NCI-H1436 (cell line): ENCODE data around the gene TYRP1.
"Not testable (repeated sequence)": the region's sequence is repeated elsewhere in the genome, so short reads cannot be mapped to it uniquely, and the experiment has no call there.

Experiments used
- DNase-seq: peaks from one replicate; lab custom pipeline; 2025; lab: John Stamatoyannopoulos, UW

TYRP1 gene, protein sequence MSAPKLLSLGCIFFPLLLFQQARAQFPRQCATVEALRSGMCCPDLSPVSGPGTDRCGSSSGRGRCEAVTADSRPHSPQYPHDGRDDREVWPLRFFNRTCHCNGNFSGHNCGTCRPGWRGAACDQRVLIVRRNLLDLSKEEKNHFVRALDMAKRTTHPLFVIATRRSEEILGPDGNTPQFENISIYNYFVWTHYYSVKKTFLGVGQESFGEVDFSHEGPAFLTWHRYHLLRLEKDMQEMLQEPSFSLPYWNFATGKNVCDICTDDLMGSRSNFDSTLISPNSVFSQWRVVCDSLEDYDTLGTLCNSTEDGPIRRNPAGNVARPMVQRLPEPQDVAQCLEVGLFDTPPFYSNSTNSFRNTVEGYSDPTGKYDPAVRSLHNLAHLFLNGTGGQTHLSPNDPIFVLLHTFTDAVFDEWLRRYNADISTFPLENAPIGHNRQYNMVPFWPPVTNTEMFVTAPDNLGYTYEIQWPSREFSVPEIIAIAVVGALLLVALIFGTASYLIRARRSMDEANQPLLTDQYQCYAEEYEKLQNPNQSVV

DNA sequence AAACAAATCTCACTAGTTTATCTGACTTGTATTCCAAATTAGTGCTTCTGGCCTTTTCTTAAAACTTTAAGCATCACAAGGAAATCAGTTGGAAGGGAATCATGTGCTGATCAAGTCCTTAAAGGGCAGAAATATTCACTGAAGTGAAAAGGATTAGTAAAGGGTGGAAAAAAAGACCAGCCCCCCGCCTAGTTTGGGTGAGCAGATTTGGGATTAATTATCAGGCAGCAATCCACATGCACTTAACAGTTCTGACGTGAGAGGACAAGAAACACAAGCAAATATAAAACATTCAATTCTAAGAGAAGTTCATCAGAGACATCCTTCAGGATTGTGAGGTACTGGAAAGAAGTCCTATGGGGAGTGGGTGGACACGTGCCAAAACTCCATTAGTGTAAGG lies at the start of gene TYRP1:
Gene TYRP1 (plus strand): TSS at position 245 of the 400 bp plus-strand sequence. CDS start 612 bp downstream, outside the sequence.
- no peak for DNase-seq

DNA sequence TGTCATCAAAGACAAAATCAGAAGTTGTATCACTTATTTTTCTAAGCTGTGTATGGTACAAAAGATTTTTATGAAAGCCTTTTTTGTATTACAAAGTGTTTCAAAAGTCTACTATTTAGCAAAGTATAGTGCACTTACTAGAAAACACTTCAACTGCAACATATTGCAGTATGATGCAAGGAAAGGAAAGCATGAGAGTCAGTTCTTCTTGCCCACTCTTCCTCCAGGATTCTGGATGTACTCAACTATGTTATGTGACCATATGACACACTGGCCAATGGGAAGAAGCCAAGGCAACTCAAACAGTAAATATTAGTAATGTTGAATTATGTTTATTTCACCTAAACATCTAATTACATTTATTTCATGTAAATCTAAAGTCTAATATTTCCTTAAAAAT lies 49.5 kb upstream of the TYRP1 start:
- no peak for DNase-seq

DNA sequence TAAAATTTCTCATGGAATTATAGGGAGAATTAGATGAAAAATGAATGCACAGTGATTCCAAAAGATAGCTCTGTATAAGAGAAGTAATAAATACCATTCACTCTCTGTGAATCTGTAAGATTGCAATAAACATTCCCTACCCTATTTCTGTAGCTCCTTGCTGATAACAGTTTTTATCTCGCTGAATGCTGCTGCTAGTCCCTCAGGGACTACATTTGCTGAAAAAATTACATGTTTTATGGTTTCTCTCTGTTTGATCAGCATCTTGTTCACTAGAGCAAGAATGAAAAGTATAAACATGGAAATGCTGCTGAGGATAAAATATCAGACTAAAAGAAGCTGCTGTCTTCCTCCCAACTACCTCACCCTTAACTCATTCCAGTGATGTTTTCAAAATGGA lies 44.3 kb upstream of the TYRP1 start:
- DNase-seq, result no peak

DNA sequence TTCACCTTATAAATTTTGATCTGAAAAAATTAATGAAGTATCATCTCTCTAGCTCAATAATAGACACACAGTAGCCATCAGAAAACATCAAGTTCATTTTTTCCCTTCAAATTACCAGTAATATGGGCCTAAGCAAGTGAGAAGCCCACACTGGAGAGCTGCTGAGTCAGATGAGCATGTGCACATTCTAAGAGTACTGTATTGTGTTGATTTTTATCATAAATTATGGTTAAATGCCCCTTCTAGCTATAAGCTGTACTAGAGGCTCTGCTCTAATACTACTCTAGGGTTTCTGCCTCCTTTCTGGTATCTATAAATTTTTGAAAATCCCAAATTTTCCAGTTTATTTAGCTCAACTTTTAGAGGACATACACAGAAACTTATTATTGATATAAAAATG lies 42.1 kb upstream of the TYRP1 start:
- no peak for DNase-seq

DNA sequence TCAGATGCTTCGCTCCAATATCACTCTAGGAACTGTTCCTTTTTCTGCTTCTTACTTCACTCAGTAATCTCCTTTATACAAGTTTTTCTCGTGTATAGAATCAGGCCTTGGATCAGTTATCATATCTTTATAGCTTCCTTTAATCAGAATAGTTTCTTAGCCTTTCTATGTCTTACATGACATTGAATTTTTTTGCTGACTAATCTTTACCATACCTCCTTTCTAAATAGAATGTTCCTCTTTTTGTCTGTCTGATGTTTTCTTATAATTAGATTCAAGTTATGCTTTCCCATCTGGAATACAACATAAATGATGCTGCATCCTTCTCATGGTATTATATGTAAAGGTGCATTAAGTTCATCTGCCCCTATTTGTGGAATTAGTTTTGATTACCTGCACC lies 40.2 kb upstream of the TYRP1 start:
- no peak for DNase-seq

DNA sequence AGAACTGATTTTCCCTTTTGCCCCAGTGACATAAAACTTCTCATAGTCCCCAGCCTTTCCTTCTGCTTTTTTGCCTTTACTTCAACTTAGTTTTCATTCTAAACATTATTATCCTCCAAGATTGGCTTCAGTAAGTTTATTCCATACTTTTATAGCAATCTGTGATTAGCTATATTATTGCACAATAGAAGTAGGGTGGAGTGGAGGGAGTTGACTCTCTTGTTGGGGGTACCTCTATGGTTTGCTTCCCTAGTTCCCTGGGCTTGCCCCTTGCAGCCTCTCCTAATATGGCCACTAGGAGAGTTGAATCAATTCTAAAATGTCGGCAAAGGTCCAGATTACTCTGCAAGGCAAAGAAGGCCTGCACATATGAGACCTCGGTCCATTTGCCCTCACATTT lies 36.4 kb upstream of the TYRP1 start:
- DNase-seq, result no peak

DNA sequence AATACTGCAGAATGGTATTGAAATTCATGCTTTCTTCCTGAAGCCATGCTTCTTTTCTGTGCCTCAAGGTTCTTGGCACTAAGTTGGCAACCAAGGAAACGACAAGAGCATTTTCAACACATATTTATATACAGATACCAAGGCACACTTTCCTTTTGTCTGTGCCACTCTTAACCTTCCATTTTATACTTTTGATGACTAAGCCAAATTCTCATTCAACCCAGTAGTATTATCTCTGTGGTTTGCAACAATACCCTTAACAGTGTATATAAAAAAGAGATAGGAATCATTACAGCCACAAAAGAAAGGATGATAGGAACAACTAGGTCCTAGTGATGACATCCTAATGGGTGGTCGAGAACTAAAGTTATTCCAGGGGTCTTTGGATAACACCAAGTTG lies 36.0 kb upstream of the TYRP1 start:
- DNase-seq, result no peak

DNA sequence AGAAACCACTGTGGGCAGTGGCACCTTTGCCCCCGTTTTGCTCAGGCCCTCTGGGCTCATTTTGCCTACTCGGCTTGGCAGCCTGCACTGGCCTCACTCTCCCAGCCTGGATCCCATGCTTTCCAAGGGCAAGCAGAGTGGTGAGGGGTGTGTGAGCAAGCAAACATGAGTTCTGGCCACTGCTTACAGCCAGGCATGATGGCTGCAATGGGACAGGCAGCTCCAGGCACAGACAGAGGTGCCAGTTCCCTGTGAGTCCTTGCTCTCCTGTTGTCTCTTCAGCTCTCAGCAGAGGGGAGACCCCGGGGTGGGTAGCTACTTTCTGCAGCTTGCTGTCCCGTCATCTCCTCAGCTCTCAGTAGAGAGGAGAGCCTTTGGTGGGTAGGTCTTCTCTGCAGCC lies 35.2 kb upstream of the TYRP1 start:
- no peak for DNase-seq

DNA sequence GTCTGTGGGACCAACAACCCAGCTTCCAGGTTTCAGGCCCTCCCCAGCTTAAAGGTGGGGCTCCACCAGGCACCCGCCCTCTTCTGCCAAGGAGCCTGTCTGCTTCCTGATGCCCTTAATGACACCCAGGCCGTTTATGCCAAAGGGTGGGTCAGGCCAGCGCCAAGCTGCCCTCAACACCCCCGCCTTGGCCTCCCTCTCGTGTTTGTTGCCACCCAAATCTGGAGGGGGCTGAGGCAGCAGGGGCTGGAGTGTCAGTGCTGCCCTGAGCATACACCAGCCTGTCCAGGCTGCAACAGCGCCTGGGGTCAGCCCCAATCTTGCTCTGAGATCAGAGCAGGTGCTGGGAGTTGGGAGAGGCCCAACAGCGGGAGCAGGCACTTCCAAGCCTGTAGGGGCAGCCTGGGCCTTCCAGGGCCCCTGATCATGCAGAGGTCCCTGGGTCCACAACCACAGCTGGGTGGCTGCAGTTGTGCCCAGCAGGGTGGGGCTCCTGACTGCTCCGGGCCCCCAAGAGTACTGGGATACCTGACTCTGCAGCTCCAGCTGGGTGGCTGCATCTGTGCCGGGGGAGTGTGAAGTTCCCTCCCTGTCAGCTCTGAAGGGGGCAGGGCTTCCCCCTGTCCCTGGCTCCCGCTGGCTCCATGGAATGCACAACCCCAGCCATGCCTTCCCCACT lies 34.5 kb upstream of the TYRP1 start:
- DNase-seq, result no peak

DNA sequence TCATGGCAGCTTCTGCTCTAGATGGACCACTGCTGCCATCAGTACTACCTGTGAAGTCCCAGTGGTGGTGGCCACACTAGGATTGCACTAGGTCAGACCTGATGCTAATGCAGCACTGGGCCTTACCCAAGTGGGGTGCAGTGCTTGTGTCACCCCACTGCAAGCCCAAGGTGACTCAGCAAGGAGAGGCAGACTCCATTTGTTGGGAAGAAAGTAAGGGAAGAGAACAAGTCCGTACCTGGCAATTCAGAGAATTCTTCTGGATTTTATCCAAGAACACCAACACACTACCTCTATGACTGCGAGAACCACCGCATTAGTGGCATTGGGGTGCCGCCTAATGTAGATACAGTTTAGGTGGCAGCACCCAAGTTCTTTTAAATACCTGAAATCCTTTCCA lies 34.0 kb upstream of the TYRP1 start:
- no peak for DNase-seq

DNA sequence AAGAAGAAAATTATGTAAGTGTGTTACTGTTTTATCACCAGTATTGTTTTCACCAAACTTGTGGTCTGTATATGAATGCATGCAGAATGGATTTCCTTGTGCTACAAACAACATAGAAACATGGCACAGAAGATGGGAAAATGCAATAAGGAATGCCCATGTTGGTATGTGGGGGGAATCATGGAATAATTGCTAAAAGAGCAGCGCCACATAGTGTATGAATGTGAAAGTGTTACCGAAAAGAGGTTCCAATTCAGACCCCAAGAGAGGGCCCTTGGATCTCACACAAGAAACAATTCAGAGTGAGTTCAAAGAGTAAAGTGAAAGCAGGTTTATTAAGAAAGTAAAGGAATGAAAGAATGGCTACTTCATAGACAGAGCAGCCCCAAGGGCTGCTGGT lies 26.4 kb upstream of the TYRP1 start:
- DNase-seq, result no peak

DNA sequence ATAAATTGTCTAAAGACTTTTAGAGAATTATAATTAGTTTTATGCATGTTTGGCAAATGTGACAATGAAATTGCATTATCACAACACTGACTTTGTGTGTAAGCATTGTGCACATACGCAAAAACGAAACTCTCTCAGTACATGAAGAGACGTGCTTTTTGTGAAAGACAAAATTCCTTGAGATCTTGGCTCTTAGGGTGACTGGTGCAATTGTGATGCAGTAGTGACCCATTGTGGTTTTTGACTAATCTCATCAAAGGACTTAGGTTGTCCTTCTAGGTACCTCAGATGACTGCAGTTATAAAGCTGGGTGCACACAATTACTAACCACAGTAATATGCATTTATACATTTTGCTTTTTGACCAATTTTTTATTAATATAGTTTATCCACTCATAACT lies 25.3 kb upstream of the TYRP1 start:
- DNase-seq, result no peak

DNA sequence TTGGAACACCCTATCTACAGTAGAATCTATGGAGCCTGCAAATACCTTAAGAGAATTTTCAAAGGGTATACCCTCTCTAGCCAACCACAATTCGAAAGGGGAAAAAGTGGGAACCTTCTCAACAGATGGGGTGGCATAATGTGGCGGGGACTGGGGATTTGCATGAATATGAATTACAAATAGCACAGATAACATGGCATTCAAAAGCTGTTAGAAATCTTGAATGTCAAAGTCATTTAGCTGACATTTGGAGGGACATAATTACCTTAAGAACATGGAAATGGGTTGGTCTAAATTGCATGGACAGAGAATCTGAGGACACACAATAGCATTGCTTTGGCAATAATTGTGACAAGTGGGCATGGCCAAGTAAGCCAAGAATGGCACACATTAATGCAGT lies 23.2 kb upstream of the TYRP1 start:
- DNase-seq, result no peak

DNA sequence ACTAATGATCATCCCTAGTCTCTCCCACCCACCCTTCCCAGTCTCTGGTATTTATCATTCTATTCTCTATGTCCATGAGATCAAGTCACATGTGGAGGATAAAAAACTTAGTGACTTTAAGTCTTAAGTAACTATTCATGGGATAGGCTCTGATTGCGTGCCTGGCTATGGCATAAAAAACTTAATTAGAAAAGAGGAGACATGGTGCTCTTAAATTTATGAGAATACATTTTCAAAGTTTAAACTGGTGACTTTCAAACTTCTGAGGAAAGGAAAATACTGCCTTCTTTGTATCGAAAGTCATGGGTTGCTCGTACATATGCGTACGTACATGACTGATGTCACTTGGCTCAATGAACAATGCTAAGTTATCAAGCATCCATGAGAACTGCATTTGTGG lies 18.2 kb upstream of the TYRP1 start:
- DNase-seq, result no peak

DNA sequence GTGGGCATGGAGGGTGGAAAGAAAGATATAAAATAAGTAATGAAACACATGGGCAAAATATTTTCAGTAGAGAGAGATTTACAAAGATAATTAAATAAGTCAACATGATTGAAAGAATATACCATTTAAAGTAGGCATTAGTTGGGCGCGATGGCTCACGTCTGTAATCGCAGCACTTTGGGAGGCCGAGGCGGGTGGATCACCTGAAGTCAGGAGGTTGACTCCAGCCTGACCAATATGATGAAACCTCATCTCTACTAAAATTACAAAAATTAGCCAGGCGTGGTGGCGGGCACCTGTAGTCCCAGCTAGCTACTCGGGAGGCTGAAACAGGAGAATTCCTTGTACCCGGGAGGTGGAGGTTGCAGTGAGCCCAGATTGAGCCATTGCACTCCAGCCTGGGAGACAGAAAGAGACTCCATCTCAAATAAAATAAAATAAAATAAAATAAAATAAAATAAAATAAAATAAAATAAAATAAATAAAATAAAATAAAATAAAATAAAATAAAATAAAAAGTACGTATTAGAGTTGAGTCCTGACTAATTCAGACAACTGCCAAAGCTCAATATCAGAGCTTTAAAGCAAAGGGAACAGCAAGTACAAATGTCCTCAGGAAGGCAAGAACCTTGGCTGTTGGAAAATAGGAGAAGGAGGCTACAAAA lies 15.6 kb upstream of the TYRP1 start:
- DNase-seq, result not testable (repeated sequence)

DNA sequence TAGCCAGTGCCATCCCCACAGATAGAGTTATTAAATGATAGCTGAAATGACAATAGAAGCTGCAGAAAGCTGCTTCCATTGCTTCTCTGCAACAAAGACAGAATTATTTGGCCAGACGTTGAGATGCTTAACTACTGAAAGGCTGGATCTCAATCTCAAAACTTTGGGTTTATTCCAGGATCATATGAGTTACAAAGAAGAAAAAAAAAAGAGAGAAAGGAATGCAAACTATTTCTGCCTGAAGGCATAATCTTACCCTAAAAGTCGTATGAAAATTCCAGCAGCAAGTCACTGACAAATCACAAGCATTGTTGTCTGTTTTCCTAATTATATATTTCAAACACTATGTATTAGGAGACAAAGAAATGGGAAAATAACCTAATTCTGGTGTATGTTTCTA lies 12.8 kb upstream of the TYRP1 start:
- no peak for DNase-seq

DNA sequence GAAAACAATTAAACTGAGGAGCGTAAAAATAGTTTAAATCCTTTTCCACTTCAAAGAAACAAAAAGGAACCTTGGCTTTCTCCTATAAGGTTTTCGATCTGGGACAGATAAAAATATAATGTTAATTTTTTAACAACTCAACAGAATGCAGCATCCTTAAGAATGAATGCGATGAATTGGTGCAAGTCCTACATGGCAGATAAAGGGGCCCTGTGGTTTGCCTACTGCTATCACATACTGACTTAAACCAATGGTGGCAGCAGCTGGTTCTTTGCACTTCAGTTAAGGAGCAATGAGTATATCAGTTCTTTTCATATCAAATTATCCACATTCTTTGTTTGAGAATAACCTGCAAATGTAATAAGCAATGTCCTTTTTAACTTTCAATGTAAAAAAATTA lies 12.4 kb upstream of the TYRP1 start:
- DNase-seq, result no peak

DNA sequence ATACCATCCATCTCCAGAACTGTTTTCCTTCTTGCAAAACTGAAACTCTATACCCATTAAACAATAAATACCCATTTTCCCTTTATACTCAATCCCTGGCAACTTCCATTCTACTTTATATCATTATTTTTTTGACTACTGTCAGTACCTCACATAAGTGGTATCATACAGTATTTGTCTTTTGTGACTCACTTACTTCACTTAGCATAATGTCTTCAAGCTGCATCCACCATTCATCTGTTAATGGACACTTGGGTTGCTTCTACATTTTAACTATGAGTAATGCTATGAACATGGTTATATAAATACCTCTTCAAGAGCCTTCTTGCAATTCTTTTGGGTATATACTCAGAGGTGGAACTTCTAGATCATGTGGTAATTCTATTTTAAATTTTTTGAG lies 11.6 kb upstream of the TYRP1 start:
- DNase-seq, result no peak

DNA sequence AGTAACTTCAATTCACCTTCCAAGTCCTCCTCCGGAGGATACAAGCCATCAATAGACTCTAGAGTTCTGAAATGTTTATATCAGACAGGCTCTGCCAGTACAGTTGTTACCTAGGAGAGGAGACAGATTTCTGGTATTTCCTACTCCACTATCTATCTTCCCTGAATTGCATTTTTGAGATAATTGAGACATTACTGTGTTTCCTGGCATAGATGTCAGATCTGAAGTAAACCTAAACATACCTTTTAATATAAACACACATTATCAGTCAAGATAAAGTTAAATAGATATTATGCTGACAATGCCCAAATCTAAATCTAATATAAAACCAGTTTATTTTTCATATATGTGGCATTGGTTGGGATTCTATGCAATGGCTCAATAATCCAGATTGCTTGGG lies 8.2 kb upstream of the TYRP1 start:
- DNase-seq, result no peak

DNA sequence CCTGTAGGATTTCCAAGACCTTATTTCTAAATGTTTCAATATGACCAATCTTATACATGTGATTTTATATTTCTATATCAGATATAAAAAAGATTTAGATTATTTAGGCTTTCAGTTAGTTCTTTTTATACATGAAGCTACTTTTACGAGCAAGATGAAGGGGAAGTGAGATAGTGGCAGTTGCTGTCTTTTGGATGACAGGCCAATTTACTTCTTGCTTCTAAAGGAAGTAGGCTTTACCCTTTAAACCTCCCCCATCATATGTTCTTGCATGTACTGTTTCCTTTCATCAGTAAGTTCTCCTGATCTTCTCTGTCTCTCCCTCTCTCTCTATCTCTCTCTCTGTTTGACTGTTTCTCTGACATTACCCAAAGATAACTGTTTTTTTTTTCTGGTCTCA lies 4.0 kb upstream of the TYRP1 start:
- DNase-seq, result no peak

DNA sequence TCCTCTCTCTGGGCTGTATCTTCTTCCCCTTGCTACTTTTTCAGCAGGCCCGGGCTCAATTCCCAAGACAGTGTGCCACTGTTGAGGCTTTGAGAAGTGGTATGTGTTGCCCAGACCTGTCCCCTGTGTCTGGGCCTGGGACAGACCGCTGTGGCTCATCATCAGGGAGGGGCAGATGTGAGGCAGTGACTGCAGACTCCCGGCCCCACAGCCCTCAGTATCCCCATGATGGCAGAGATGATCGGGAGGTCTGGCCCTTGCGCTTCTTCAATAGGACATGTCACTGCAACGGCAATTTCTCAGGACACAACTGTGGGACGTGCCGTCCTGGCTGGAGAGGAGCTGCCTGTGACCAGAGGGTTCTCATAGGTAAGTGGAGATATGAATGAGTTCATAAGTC lies 828 bp downstream of the TYRP1 start:
- DNase-seq, result no peak

DNA sequence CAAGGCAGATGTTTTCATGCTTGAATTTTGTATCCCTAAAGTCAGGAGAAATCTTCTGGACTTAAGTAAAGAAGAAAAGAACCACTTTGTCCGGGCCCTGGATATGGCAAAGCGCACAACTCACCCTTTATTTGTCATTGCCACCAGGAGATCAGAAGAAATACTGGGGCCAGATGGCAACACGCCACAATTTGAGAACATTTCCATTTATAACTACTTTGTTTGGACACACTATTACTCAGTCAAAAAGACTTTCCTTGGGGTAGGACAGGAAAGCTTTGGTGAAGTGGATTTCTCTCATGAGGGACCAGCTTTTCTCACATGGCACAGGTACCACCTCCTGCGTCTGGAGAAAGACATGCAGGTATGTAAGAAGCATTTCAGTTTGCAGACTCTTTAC lies 2.3 kb downstream of the TYRP1 start:
- no peak for DNase-seq
